ENCODE measurements around the gene FSTL1.

The FSTL1 gene

GRCh38 chr3:120424976-120425570 lies 25.7 kb downstream of the FSTL1 start:
- TF ChIP-seq ZFX (IDR thresholded peaks at IDR 0.05; ENCODE audit: borderline replicate concordance) (no peak), CTCF (IDR thresholded peaks at IDR 0.05) (no peak)
- H3K27ac ChIP-seq, result no peak overlapping the region

GRCh38 chr3:120424506-120424905 lies 26.3 kb downstream of the FSTL1 start:
- TF ChIP-seq ZFX (IDR thresholded peaks at IDR 0.05; ENCODE audit: borderline replicate concordance) (no peak), CTCF (IDR thresholded peaks at IDR 0.05) (no peak)
- H3K27ac ChIP-seq, result no peak overlapping the region

GRCh38 chr3:120423432-120423831 lies 27.4 kb downstream of the FSTL1 start:
- TF ChIP-seq CTCF (IDR thresholded peaks at IDR 0.05) (no peak), ZFX (IDR thresholded peaks at IDR 0.05; ENCODE audit: borderline replicate concordance) (no peak)
- H3K27ac ChIP-seq, result no peak overlapping the region

GRCh38 chr3:120421926-120422325 lies 28.9 kb downstream of the FSTL1 start:
- H3K27ac ChIP-seq, result no peak overlapping the region
- TF ChIP-seq ZFX (IDR thresholded peaks at IDR 0.05; ENCODE audit: borderline replicate concordance) (no peak), CTCF (IDR thresholded peaks at IDR 0.05) (no peak)

GRCh38 chr3:120420928-120421551 lies 29.8 kb downstream of the FSTL1 start:
- TF ChIP-seq ZFX (IDR thresholded peaks at IDR 0.05; ENCODE audit: borderline replicate concordance), result no peak
- no peak for TF ChIP-seq CTCF (IDR thresholded peaks at IDR 0.05)
- no peak overlapping the region for H3K27ac ChIP-seq

- no peak for TF ChIP-seq ZFX (IDR thresholded peaks at IDR 0.05; ENCODE audit: borderline replicate concordance)
- TF ChIP-seq CTCF (IDR thresholded peaks at IDR 0.05), result no peak
- H3K27ac ChIP-seq, result no peak overlapping the region
Observed at GRCh38 chr3:120420360-120420759, 30.4 kb downstream of the FSTL1 start.

GRCh38 chr3:120419797-120420196 lies 31.0 kb downstream of the FSTL1 start:
- TF ChIP-seq ZFX (IDR thresholded peaks at IDR 0.05; ENCODE audit: borderline replicate concordance) (no peak), CTCF (IDR thresholded peaks at IDR 0.05) (no peak)
- H3K27ac ChIP-seq, result no peak overlapping the region

Data from 22Rv1 (cell line).